Limb (tissue), 2 donors: ENCODE measurements around the gene ZNF263.
"Not testable (repeated sequence)": the region's sequence is repeated elsewhere in the genome, so short reads cannot be mapped to it uniquely, and the experiment has no call there.

ENCODE experiments used
- DNase-seq, 2 donors: peaks; one replicate each; pipeline ENCODE4 v3.0.0-alpha.2; 2016; ENCODE audit errors: extremely low spot score in 2 of 2

The ZNF263 gene

DNA sequence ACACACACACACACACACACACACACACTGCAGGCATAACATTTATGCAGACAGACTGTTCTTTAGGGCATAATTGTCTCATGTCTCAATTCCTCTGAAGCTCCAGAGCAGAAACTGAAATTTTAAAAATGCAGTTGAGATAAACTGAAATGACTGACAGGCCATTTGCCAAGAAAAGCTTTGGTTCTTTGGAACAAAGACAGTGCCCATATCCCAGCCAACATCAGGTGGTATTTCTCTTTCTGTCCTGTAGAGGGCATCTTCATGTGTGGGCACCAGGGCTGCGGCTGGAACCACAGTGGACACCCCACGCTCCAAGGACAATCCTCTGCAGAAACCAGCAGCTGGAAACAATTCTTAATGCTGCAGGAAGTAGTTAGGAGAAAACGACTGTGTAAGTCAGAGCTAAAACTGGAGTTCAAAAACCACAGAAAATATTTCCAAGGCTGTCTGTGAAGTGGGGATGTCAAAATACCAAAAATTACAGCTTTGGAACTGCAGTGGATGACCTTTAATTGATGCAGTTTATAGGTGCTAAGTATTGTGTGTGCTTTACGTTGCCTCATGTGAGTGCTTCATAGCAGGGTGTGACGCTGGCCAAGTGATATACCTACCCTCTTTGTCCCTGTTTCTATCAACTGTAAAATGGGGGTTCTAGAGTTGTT lies 16.3 kb upstream of the ZNF263 start:
- DNase-seq: peak in 1 of 2 donors; percentile 35

DNA sequence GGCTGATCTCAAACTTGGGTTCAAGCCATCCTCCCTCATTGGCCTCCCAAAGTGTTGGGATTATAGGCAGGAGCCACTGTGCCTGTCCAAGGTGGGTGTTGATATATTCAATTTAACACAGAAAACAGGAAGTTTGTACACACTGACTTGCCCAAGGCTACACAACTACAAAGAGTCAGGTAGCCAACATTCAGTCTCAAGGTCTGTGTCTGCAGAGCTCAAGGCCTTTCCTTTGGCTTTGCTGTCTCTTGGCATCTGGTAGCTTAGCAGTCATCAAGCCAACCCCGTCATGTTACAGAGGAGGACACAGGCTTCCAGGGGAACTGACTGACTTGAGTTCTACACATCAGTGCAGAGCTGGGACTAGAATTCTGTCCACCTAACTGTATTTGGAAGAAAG lies 15.0 kb upstream of the ZNF263 start:
- no peak for DNase-seq

GRCh38 chr16:3270718-3271117 lies 12.6 kb upstream of the ZNF263 start:
- DNase-seq: not testable (repeated sequence)

- not testable (repeated sequence) for DNase-seq
These were observed 12.0 kb upstream of the ZNF263 start for GRCh38 chr16:3271281-3271680.

GRCh38 chr16:3274490-3274889 lies 8.8 kb upstream of the ZNF263 start:
- no peak for DNase-seq

- DNase-seq: no peak
These were observed 8.3 kb upstream of the ZNF263 start for GRCh38 chr16:3274947-3275346.

DNA sequence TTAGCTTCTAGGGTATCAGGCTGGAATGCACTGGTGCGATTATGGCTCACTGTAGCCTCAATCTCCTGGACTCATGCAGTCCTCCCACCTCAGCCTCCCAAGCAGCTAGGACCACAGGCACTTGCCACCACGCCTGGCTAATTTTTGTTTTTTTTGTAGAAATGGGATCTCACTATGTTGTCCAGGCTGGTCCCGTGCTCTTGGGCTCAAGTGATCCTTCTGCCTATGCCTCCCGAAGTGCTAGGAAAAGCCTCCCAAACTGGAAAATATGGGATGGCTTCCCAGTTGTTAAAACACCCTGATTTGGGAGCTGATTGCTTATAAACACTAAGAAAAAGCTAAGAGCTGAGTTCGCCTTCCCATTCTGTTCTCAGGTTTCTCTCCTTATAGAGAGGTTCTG lies 6.6 kb upstream of the ZNF263 start:
- no peak for DNase-seq

DNA sequence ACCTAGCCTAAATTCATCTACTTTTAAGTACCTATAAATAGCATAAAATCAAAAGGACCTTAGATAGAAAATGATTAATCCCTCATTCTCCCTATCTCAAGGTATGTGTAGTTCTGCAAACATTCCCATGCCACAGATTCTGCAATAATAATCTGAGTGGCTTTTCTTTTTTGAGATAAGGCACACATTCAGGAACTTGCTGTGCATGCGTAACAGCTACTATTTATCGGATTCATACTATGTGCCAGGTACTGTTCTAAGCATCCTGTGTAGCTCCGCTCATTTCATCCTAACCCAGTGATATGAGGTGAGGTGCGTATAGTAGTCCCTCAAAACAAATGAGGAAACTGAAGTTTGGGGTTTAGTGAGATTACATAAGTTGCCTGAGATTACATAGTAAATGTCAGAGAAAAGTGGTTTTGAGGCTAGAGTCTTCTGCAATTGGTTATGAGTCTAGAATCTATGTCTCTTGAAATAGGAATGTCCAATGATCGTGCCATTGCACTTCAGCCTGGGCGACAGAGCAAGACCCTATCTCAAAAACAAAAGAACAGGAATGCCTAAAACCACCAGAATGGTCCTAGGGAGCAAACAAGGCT lies 2.0 kb upstream of the ZNF263 start:
- DNase-seq: no peak

- no peak for DNase-seq
These were observed 1.1 kb upstream of the ZNF263 start for GRCh38 chr16:3282103-3282729.

- DNase-seq: no peak
These were observed 504 bp downstream of the ZNF263 start for GRCh38 chr16:3283543-3284447.

DNA sequence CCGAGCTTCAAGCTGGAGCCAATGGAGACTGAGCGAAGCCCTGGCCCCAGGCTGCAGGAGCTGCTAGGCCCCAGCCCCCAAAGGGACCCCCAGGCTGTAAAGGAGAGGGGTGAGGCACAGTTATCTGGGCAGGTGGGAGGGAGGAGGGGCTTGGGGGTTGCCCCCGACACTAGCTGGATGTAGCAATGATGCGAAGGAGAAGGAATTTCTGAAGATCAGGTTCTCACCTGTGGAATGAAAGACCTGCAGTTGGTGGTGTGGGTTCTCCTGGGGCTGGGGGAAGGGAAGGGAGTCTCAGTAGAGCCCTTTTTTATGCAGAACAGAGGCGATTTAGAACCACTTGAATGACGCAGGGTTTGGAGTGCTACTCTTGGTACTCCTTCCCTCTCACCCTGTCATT lies 1.8 kb downstream of the ZNF263 start:
- no peak for DNase-seq

- no peak for DNase-seq
These were observed 6.8 kb downstream of the ZNF263 start for GRCh38 chr16:3289998-3290673.

DNA sequence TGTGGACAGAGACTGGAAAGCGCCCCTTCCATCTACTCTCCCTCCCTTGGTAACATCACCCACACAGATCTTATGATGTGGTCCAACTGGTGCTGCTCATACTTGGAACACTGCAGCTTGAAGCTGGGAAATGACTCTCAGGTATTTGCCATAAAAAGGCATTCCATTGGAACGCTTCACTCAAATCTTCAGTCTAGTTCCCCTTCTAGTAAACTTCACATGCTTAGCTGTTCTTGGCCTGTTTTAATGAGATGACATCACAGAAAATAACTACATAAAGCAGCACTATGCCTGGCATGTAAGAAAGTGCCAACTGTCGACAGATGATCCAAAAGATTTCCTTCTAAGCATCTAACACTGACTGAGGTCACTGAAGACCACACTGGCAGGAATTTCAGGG lies 9.3 kb downstream of the ZNF263 start:
- no peak for DNase-seq

GRCh38 chr16:3295209-3295608 lies 11.9 kb downstream of the ZNF263 start:
- DNase-seq: no peak

DNA sequence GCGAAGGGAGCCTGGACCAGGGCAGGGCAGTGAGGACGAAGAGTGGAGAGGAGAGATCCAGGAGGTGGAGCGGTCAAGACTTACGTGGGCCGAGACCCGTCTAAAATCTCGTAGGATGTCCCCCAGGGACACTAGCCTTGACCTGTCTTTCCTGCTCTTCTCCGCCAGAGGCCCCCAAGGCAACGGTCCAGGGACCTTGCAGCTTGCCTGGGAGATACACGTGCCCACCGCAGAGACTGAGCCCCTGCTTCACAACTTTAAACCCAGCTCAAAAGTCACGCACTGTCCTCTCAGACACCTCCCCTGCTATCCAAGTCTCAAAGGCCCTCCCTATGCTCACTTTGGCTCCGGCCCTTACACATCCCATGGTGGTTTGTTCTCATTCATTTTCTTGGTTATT lies 12.5 kb downstream of the ZNF263 start:
- DNase-seq: no peak

GRCh38 chr16:3304370-3304769 lies 21.1 kb downstream of the ZNF263 start:
- DNase-seq: no peak

DNA sequence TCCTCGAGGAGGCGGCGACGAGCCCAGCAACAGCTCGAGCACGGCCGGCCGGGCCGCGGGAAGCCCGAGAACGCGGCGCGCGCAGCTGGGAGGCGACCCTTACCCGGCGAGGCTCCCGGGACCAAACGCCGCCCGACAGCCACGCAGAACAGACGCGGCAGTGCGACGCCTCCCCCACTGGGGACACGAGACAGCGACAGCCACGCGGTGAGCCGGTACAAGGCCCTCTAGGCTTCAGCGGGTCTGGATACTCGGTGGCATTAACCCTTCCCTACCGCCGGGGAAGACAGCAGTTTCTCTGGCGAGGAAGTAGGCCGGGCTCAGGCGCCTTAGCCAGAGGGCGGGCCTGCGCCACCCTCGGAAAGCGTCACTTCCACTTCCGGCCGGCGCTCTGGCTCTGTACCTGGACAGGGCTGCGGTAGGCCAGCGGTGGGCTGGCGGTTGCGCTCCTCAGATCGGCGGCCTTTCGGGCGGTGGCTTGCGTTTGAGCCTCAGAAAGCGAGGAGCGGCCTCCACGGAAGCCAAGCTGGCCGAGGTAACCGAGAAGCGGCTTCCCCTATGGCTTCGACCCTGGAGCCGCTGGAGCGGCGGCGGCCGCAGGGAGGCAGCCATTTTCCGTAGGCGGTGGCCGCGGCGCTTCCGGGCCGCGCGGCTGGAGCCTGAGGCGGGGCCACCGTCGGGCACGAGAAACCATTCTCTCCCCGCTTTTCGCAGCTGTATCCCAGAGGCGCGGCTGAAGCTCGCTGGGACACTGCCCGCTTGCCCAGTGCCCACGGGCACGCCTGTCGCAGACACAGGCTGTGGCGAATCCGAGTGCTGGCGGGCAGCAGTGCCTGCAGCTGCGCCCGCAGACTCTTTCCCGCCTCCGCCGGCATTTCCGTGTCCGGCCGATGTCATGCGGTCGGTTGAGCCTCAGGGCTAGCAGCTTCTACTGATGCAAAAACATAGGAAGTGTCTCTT lies 22.1 kb downstream of the ZNF263 start, which contains the start of the genes TIGD7 and ZNF75A:
Gene TIGD7, minus strand, starts transcription at position 322 of the 960 bp plus-strand sequence. CDS start 4,816 bp downstream, outside the sequence.
Gene ZNF75A, plus strand, starts transcription at position 389 of the 960 bp plus-strand sequence. CDS start 2,932 bp downstream, outside the sequence.
- DNase-seq: peak; percentile 92 to 93

- no peak for DNase-seq
These were observed 22.8 kb downstream of the ZNF263 start for GRCh38 chr16:3306078-3306477.

DNA sequence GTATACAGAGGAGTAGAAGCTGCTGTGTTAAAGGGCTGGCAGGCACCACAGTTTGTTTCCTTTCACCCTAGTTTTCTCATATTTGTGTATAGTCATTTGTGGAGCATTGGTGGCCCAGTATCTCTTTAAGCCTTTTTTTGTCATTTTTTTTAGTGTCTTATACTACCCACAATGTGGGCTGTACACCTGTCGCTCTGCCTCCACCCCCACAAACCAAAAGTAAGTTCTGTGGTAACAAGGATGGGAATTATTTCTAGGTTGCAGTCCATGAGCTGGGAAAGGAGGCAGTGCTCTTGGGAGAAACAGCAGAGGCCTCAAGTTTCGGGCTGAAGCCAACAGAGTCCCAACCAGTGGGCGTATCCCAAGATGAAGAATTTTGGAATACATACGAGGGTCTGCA lies 28.2 kb downstream of the ZNF263 start:
- no peak for DNase-seq
